GM21737 (cell line): ENCODE results near the gene LIF.

Experiments used
- ATAC-seq: cut with Tn5 transposase; IDR thresholded peaks from one replicate; pipeline ENCODE4 v1.9.1; 2021; ENCODE audit warnings: mild to moderate bottlenecking, moderate library complexity; ENCODE audit not compliant: unreplicated experiment

The LIF gene

DNA sequence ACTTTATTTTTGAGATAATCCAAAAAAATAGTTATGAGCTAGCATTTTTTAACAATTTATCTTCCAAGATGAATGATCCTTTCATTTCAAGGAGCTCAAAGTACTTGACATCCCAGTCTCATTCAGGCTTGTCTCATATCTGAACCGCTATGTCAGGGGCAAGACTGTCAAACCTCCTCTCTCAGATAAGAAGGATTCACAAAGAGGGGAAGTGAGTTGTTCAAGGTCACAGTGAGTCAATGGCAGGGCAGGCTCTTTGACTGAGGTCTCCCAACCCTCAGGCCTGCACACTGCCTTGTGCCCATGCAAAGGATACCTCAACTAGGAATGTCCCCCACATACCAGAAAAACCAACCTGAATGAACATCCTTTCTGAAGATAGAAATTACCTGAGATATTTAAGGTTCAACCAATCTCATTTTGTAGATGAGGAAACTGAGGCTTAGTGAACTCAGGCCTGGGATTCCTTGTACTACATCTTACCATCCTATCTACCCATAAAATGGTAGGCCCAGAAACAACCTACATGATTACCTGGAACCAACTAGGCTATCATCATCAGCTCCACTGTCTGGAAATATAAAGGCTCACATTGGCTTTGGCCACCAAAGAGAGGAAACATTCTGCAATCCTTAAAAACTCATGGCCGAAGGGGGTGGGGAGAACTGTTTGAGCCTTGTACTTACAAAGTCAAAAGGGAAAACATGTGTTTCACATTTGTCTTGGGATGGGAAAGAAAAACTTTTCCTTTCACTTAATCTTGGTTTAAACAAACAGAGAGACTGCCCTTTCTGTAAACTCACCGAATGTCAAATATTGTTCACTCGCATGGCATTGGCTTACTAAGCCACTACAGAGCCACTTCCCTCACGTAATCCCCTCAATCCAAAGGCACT lies 51.1 kb downstream of the LIF start:
- ATAC-seq, result no peak

- ATAC-seq, result no peak
Measured at GRCh38 chr22:30193031-30193775, 53.4 kb downstream of the LIF start.

DNA sequence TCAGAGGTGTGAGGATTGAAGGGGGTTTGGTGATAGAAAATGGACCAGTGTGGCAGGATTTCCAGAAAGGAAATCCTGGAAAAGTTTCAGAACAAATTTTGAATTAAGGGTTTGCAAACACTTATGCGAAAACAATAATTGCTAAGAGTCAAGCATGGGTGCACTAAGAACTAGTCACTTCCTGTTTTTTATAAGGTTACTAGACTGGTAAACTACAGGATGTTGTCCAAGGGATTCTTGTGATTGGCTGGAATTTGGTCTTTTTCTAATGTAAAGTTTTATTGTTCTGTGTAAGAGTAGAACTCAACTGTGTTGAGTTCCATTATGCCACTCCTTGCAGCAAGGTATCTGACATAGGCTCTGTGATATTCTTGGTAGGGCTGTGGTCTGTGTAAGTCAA lies 54.1 kb downstream of the LIF start:
- ATAC-seq, result no peak

GRCh38 chr22:30191040-30191701 lies 55.4 kb downstream of the LIF start:
- no peak for ATAC-seq

DNA sequence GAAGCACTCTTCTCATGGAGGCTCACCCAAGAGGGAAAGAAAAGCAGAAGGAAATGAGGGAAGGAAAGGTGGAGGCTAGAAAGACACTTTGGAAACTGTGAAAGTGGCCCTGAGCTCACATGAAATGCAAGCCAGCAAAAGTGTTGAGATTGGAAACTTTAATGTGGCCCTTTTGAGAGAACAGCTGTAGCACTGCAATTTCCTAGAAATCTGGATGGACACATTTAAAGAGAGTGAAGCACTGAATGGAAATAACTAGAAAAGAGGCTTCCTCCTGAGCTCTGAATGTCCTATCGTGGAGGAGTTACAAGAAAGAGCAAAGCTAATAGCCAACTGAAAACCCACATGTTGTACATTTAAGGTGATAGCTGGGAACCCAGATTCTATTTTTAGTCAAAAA lies 56.0 kb downstream of the LIF start:
- ATAC-seq, result no peak
